Calu3 (cell line): ENCODE measurements around the gene ITM2B. TPM values are rescaled to one million over a fixed set of nuclear protein-coding genes. Genes with fewer than 3 reads are reported as not detected.

Experiments used
- BruUV-seq: library from RNA; stranded (reverse); fragments of 400-500 nt; replicated peaks from 2 replicates; lab custom pipeline; 2021; lab: Mats Ljungman, UMichigan
- CTCF ChIA-PET: fragments of 300-600 bp; sonication (Branson Sonifier 250); formaldehyde crosslinking; loops from one replicate; lab custom pipeline; 2022; ENCODE audit warnings: antibody characterized with exemption; lab: Charles Lee
- DNase-seq: peaks from one replicate; pipeline ENCODE4 v3.0.0; 2022
- H3K27ac Mint-ChIP-seq: one replicate; pipeline ENCODE4 v1.8.0; 2022; ENCODE audit warnings: mixed read lengths; ENCODE audit not compliant: unreplicated experiment
- H3K27me3 Mint-ChIP-seq: one replicate; pipeline ENCODE4 v1.8.0; 2022; ENCODE audit warnings: mixed read lengths; ENCODE audit not compliant: unreplicated experiment
- H3K36me3 Mint-ChIP-seq: one replicate; pipeline ENCODE4 v1.8.0; 2022; ENCODE audit warnings: mild to moderate bottlenecking, moderate library complexity, mixed read lengths; ENCODE audit not compliant: insufficient read depth, unreplicated experiment
- H3K4me1 Mint-ChIP-seq: one replicate; pipeline ENCODE4 v1.8.0; 2022; ENCODE audit warnings: mild to moderate bottlenecking, low read depth, mixed read lengths; ENCODE audit not compliant: unreplicated experiment
- H3K4me3 Mint-ChIP-seq: one replicate; pipeline ENCODE4 v1.8.0; 2022; ENCODE audit warnings: mild to moderate bottlenecking, low read depth, moderate library complexity, mixed read lengths; ENCODE audit not compliant: unreplicated experiment
- H3K9me3 Mint-ChIP-seq: one replicate; pipeline ENCODE4 v1.8.0; 2022; ENCODE audit warnings: low read depth, mixed read lengths; ENCODE audit not compliant: unreplicated experiment
- intact Hi-C: fragments of 100-400 bp; cut with micrococcal nuclease; formaldehyde crosslinking; loops from one replicate; pipeline ENCODE4 v1.10.0; 2022; ENCODE audit not compliant: unreplicated experiment
- total RNA-seq: library from RNA; stranded (reverse); gene quantifications from 2 replicates; pipeline ENCODE4 v1.2.3, GENCODE V29; 2022
- TF ChIP-seq, protein P1 (sequence below): fragments of 200-600 bp; IDR thresholded peaks from one replicate; pipeline ENCODE4 v1.8.0; 2022; ENCODE audit warnings: antibody characterized with exemption; ENCODE audit not compliant: unreplicated experiment

ITM2B gene
- total RNA-seq, 1 experiment from 2014 or later = 362 TPM

DNA sequence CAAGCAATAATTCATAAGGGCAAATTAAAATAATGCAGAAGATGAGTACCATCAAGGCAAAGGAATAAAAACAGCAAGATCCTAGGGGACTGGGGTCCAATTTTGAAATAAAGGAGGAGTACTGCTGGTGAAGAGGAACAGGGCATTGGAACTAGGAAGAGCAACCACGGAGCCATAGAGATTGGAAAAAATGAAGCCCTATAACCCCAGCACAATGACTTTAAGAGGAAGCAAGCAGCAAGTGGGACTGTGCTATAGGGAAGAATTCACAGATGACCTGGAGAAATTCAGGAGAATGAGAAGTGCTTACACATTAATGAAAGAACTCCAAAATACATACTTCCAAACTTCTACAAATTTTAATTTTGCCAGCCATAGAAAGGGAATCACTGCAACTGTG, 44.9 kb upstream of the ITM2B start:
- no peak for DNase-seq
- CTCF ChIA-PET = no interaction called here
- Mint-ChIP-seq H3K36me3 (no peaks in the 10 kb centered on the region), H3K27ac (no peak overlapping the region), H3K27me3 (no peaks in the 10 kb centered on the region), H3K4me1 (no peaks in the 10 kb centered on the region), H3K9me3 (no peaks in the 10 kb centered on the region), H3K4me3 (no peak overlapping the region)
- intact Hi-C loops = no loop called here
- TF ChIP-seq, protein P1, sequence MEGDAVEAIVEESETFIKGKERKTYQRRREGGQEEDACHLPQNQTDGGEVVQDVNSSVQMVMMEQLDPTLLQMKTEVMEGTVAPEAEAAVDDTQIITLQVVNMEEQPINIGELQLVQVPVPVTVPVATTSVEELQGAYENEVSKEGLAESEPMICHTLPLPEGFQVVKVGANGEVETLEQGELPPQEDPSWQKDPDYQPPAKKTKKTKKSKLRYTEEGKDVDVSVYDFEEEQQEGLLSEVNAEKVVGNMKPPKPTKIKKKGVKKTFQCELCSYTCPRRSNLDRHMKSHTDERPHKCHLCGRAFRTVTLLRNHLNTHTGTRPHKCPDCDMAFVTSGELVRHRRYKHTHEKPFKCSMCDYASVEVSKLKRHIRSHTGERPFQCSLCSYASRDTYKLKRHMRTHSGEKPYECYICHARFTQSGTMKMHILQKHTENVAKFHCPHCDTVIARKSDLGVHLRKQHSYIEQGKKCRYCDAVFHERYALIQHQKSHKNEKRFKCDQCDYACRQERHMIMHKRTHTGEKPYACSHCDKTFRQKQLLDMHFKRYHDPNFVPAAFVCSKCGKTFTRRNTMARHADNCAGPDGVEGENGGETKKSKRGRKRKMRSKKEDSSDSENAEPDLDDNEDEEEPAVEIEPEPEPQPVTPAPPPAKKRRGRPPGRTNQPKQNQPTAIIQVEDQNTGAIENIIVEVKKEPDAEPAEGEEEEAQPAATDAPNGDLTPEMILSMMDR = no peak
- no TSS peak for BruUV-seq

DNA sequence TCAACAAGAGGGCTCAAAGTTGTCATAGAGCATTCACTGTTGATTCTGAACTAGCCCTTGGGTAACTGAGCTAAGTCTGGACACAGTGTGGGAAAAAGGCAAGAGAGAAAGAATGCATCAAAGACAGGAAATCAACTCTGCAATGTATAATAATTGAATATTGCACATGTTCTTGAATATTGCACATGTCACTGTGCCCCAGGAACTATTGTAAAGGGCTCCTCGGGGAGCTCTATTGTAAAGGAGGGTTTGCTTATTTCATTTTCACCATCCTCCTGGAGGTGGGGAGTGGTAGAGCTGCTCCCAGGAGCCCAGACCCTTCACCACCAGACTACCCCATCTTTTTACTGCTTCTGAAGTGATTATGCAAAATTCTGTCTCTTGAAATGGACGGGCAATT, 44.4 kb upstream of the ITM2B start:
- CTCF ChIA-PET = no interaction called here
- no peaks in the 10 kb centered on the region for H3K4me1 Mint-ChIP-seq
- H3K9me3 Mint-ChIP-seq = no peaks in the 10 kb centered on the region
- DNase-seq = no peak
- H3K4me3 Mint-ChIP-seq = no peak overlapping the region
- BruUV-seq = no TSS peak
- no peaks in the 10 kb centered on the region for H3K36me3 Mint-ChIP-seq
- intact Hi-C loops = no loop called here
- no peak overlapping the region for H3K27ac Mint-ChIP-seq
- no peaks in the 10 kb centered on the region for H3K27me3 Mint-ChIP-seq
- TF ChIP-seq, protein P1 = no peak

DNA sequence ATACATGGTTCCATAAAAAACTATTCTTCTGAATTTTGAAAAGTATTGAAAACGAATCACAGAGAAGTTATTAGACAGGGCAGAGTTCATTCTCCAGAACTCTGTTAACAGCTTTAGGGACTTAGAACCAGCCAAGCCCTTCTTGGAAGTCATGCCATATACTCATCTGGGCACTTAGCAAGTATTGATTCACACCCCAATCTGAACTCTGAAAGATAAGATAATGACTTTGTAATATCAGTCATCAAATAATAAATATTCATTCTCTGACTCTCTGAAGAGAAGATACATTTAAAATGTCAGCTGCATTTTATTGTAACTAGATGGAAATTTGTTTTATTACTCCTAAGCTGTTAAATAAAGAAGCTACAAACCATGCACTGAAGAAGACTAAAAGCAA, 43.8 kb upstream of the ITM2B start:
- no peaks in the 10 kb centered on the region for H3K36me3 Mint-ChIP-seq
- no peak overlapping the region for H3K4me3 Mint-ChIP-seq
- no peak overlapping the region for H3K27ac Mint-ChIP-seq
- CTCF ChIA-PET = no interaction called here
- no peak for DNase-seq
- H3K9me3 Mint-ChIP-seq = no peaks in the 10 kb centered on the region
- TF ChIP-seq, protein P1 = no peak
- H3K27me3 Mint-ChIP-seq = no peaks in the 10 kb centered on the region
- intact Hi-C loops = no loop called here
- no TSS peak for BruUV-seq
- no peaks in the 10 kb centered on the region for H3K4me1 Mint-ChIP-seq

DNA sequence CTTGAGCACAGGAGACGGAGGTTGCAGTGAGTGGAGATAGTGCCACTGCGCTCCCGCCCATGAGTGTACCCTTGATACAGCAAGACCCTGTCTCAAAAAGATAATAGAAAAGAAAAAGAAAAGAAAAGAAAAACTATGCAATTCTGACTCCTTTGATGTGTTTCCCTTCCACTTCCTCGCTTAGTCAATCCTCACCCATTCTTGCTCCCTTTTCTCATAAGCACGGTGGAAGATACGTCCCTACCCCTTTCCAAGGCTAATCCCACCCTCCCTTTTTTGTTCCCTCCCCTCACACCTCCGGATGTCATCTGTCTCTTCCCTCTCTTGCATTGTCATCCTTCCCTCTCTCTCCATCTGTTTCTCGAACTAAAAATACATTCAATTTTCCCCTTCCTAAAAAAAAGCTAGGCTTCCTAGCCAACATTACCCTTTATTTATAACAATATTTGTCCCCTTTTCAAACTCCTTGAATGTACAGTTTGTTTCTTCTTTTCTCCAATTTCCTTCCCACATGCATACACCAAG, 40.5 kb upstream of the ITM2B start:
- Mint-ChIP-seq H3K4me1 (no peaks in the 10 kb centered on the region), H3K36me3 (no peaks in the 10 kb centered on the region), H3K27ac (no peak overlapping the region), H3K27me3 (no peaks in the 10 kb centered on the region), H3K9me3 (no peaks in the 10 kb centered on the region), H3K4me3 (no peak overlapping the region)
- DNase-seq = no peak
- TF ChIP-seq, protein P1 = no peak
- intact Hi-C loops = no loop called here
- CTCF ChIA-PET = interaction anchor here (0.6 to 0.7 kb wide), 2 partner anchors 672 to 1822 kb away, joined by 4 read pairs; no protein-coding TSS in a partner anchor
- no TSS peak for BruUV-seq
